ENCODE results near the gene DIAPH3.

DNA sequence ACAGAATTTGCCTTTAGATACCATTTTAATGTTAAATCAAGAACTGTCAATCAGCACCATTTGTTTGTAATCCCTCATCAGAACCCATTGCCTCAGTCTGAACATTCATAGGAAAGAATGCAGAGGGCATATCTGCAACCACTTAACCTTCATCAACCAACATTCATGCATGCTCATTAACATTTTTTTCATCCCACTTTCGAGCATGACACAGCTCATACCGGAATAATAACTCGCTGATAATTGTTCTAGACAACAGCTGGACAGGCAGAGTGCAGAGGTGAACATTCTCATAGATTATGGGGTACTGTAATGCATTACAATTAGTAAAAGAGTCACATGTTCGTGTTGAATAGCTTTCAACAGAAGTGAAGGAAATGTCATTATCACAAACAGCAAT, 216.8 kb downstream of the DIAPH3 start:
- TF ChIP-seq POLR2AphosphoS5 (IDR thresholded peaks at IDR 0.05) (no peak), POLR2A (IDR thresholded peaks at IDR 0.05) (no peak)
- TF ChIP-seq, protein P1, sequence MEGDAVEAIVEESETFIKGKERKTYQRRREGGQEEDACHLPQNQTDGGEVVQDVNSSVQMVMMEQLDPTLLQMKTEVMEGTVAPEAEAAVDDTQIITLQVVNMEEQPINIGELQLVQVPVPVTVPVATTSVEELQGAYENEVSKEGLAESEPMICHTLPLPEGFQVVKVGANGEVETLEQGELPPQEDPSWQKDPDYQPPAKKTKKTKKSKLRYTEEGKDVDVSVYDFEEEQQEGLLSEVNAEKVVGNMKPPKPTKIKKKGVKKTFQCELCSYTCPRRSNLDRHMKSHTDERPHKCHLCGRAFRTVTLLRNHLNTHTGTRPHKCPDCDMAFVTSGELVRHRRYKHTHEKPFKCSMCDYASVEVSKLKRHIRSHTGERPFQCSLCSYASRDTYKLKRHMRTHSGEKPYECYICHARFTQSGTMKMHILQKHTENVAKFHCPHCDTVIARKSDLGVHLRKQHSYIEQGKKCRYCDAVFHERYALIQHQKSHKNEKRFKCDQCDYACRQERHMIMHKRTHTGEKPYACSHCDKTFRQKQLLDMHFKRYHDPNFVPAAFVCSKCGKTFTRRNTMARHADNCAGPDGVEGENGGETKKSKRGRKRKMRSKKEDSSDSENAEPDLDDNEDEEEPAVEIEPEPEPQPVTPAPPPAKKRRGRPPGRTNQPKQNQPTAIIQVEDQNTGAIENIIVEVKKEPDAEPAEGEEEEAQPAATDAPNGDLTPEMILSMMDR (IDR thresholded peaks at IDR 0.05) = no peak

Data from breast epithelium (tissue), 3 donors.